Neural progenitor cell (in vitro differentiated cells): ENCODE results near the gene ANKRD13C. TPM values are rescaled to one million over a fixed set of nuclear protein-coding genes. Genes with fewer than 3 reads are reported as not detected.

Source experiments
- DNase-seq: peaks from one replicate; pipeline ENCODE4 v3.0.0-alpha.2; 2016; ENCODE audit warnings: low spot score
- H2AFZ ChIP-seq: fragments of 200-600 bp; sonication (generic); replicated peaks from 2 replicates; pipeline ENCODE4 v1.6.1; 2016; ENCODE audit warnings: antibody characterized with exemption
- H3F3A ChIP-seq: fragments of 200-600 bp; sonication (generic); 2 replicates; pipeline ENCODE4 v1.6.1; 2016; ENCODE audit warnings: antibody characterized with exemption, low read depth
- H3K27ac ChIP-seq: fragments of 200-600 bp; sonication (generic); 2 replicates; pipeline ENCODE4 v1.5.1; 2016; ENCODE audit warnings: mild to moderate bottlenecking
- H3K27me3 ChIP-seq: fragments of 200-600 bp; sonication (generic); 2 replicates; pipeline ENCODE4 v1.6.1; 2016; ENCODE audit warnings: mild to moderate bottlenecking, moderate library complexity
- H3K36me3 ChIP-seq: fragments of 200-600 bp; sonication (generic); 2 replicates; pipeline ENCODE4 v1.5.1; 2016
- H3K4me1 ChIP-seq: fragments of 200-600 bp; sonication (generic); 2 replicates; pipeline ENCODE4 v1.6.1; 2016; ENCODE audit warnings: mixed run types
- H3K4me2 ChIP-seq: fragments of 200-600 bp; sonication (generic); 2 replicates; pipeline ENCODE4 v1.6.1; 2016
- H3K4me3 ChIP-seq: fragments of 200-600 bp; sonication (generic); 2 replicates; pipeline ENCODE4 v1.5.1; 2016
- H3K79me2 ChIP-seq: fragments of 200-600 bp; sonication (generic); 2 replicates; pipeline ENCODE4 v1.6.1; 2016; ENCODE audit warnings: low read depth
- H3K9ac ChIP-seq: fragments of 200-600 bp; sonication (generic); 2 replicates; pipeline ENCODE4 v1.6.1; 2016
- H3K9me3 ChIP-seq: fragments of 200-600 bp; sonication (generic); 2 replicates; pipeline ENCODE4 v1.5.1; 2016; ENCODE audit warnings: low read depth
- H4K20me1 ChIP-seq: fragments of 200-600 bp; sonication (generic); 2 replicates; pipeline ENCODE4 v1.6.1; 2016; ENCODE audit warnings: low read depth
- H3K27ac Mint-ChIP-seq: 3 replicates; pipeline ENCODE4 v1.8.0; 2021; ENCODE audit warnings: mixed read lengths
- H3K27me3 Mint-ChIP-seq: 2 replicates; pipeline ENCODE4 v1.8.0; 2022; ENCODE audit warnings: low read depth, mild to moderate bottlenecking, inconsistent platforms, moderate library complexity, mixed read lengths; ENCODE audit not compliant: insufficient read depth
- H3K36me3 Mint-ChIP-seq: 3 replicates; pipeline ENCODE4 v1.8.0; 2021; ENCODE audit warnings: mixed read lengths
- H3K4me1 Mint-ChIP-seq: 3 replicates; pipeline ENCODE4 v1.8.0; 2021; ENCODE audit warnings: mixed read lengths
- H3K4me3 Mint-ChIP-seq: 3 replicates; pipeline ENCODE4 v1.8.0; 2021; ENCODE audit warnings: mild to moderate bottlenecking, moderate library complexity, mixed read lengths
- H3K9me3 Mint-ChIP-seq: 3 replicates; pipeline ENCODE4 v1.8.0; 2020; ENCODE audit warnings: mixed read lengths
- CTCF ChIP-seq: fragments of 200-600 bp; sonication (generic); IDR thresholded peaks from 2 replicates; pipeline ENCODE4 v1.5.1; 2017; ENCODE audit warnings: antibody characterized with exemption, mild to moderate bottlenecking
- EZH2 ChIP-seq: fragments of 200-600 bp; sonication (generic); IDR thresholded peaks from 2 replicates; pipeline ENCODE4 v1.6.1; 2017; ENCODE audit warnings: antibody characterized with exemption, mild to moderate bottlenecking, moderate library complexity
- EZH2phosphoT487 ChIP-seq: fragments of 200-600 bp; sonication (generic); IDR thresholded peaks from 2 replicates; pipeline ENCODE4 v1.6.1; 2017; ENCODE audit warnings: antibody characterized with exemption
- total RNA-seq: library from RNA; depleted of rRNA; stranded (reverse); fragments of >200 nt; gene quantifications from 2 replicates; pipeline ENCODE4 v1.2.3, GENCODE V29; 2015; ENCODE audit warnings: low replicate concordance

The ANKRD13C gene
- total RNA-seq, 1 donor from 2014 or later, result 45.7 TPM

GRCh38 chr1:70222716-70223235, 131.7 kb downstream of the ANKRD13C start:
- Histone ChIP-seq H3K27me3 (no peaks in the 10 kb centered on the region), H3K4me2 (peak overlapping the region; percentile 89), H3K9me3 (no peaks in the 10 kb centered on the region), H3K79me2 (peaks cover 97% of the 10 kb centered on the region), H2AFZ (no peak overlapping the region), H3K4me3 (peak overlapping the region; percentile 76), H3K27ac (no peak overlapping the region), H3K36me3 (peaks cover 17% of the 10 kb centered on the region), H3F3A (peaks cover 36% of the 10 kb centered on the region), H3K4me1 (peaks cover 19% of the 10 kb centered on the region), H3K9ac (peak overlapping the region; percentile 93), H4K20me1 (peaks cover 61% of the 10 kb centered on the region)
- TF ChIP-seq EZH2 (no peak), EZH2phosphoT487 (no peak), CTCF (no peak)
- H3K27ac Mint-ChIP-seq, result no peak overlapping the region
- peaks cover 35% of the 10 kb centered on the region for H3K4me1 Mint-ChIP-seq
- no peaks in the 10 kb centered on the region for H3K9me3 Mint-ChIP-seq
- H3K36me3 Mint-ChIP-seq, result peaks cover 7% of the 10 kb centered on the region
- no peaks in the 10 kb centered on the region for H3K27me3 Mint-ChIP-seq
- H3K4me3 Mint-ChIP-seq, result peak overlapping the region; percentile 85
- no peak for DNase-seq

- Histone ChIP-seq H3F3A (peaks cover 36% of the 10 kb centered on the region), H3K27me3 (no peaks in the 10 kb centered on the region), H3K4me3 (peak within 1 kb of the TSS; percentile 76), H2AFZ (peak within 1 kb of the TSS; percentile 40), H3K4me1 (peaks cover 19% of the 10 kb centered on the region), H3K9me3 (no peaks in the 10 kb centered on the region), H3K79me2 (peaks cover 97% of the 10 kb centered on the region), H4K20me1 (peaks cover 48% of the 10 kb centered on the region), H3K9ac (peak within 1 kb of the TSS; percentile 93), H3K36me3 (peaks cover 15% of the 10 kb centered on the region), H3K27ac (peak within 1 kb of the TSS; percentile 97), H3K4me2 (peak within 1 kb of the TSS; percentile 89)
- Mint-ChIP-seq H3K9me3 (no peaks in the 10 kb centered on the region), H3K4me1 (peaks cover 35% of the 10 kb centered on the region), H3K36me3 (peaks cover 7% of the 10 kb centered on the region), H3K4me3 (peak within 1 kb of the TSS; percentile 85), H3K27me3 (no peaks in the 10 kb centered on the region), H3K27ac (peak within 1 kb of the TSS; percentile 34)
- no peak for TF ChIP-seq CTCF
- TF ChIP-seq EZH2, result no peak
- no peak for TF ChIP-seq EZH2phosphoT487
- DNase-seq, result peak; percentile 96
These were observed 133.0 kb downstream of the ANKRD13C start, which contains the start of gene SRSF11 for GRCh38 chr1:70221238-70222121. TSS of gene SRSF11 (plus strand) at chr1:70221380. CDS start at chr1:70221637, 257 bp downstream.

- H3K9me3 Mint-ChIP-seq, result no peaks in the 10 kb centered on the region
- Histone ChIP-seq H2AFZ (peak overlapping the region; percentile 40), H4K20me1 (peaks cover 40% of the 10 kb centered on the region), H3K36me3 (peaks cover 15% of the 10 kb centered on the region), H3K27ac (peak overlapping the region; percentile 97), H3K4me3 (peak overlapping the region; percentile 76), H3F3A (peaks cover 36% of the 10 kb centered on the region), H3K79me2 (peaks cover 97% of the 10 kb centered on the region), H3K9ac (peak overlapping the region; percentile 93), H3K4me1 (peaks cover 19% of the 10 kb centered on the region), H3K9me3 (no peaks in the 10 kb centered on the region), H3K4me2 (peak overlapping the region; percentile 89), H3K27me3 (no peaks in the 10 kb centered on the region)
- DNase-seq, result no peak
- no peaks in the 10 kb centered on the region for H3K27me3 Mint-ChIP-seq
- H3K27ac Mint-ChIP-seq, result peak overlapping the region; percentile 25
- peaks cover 7% of the 10 kb centered on the region for H3K36me3 Mint-ChIP-seq
- H3K4me1 Mint-ChIP-seq, result peaks cover 35% of the 10 kb centered on the region
- TF ChIP-seq CTCF, result no peak
- peak overlapping the region; percentile 85 for H3K4me3 Mint-ChIP-seq
These were observed 133.8 kb downstream of the ANKRD13C start for GRCh38 chr1:70220517-70221237.
